Stimulated activated naive CD4-positive, alpha-beta T cell (primary cell): Measurements from ENCODE around the gene WDR33.
A peak's percentile ranks its signal among the peaks of the same experiment; 100 is the strongest.
"Not testable (repeated sequence)": the region's sequence is repeated elsewhere in the genome, so short reads cannot be mapped to it uniquely, and the experiment has no call there.

ENCODE experiments used
- DNase-seq, 6 experiments: peaks; one replicate each; lab custom pipeline; 2025; lab: John Stamatoyannopoulos, UW

The WDR33 gene

DNA sequence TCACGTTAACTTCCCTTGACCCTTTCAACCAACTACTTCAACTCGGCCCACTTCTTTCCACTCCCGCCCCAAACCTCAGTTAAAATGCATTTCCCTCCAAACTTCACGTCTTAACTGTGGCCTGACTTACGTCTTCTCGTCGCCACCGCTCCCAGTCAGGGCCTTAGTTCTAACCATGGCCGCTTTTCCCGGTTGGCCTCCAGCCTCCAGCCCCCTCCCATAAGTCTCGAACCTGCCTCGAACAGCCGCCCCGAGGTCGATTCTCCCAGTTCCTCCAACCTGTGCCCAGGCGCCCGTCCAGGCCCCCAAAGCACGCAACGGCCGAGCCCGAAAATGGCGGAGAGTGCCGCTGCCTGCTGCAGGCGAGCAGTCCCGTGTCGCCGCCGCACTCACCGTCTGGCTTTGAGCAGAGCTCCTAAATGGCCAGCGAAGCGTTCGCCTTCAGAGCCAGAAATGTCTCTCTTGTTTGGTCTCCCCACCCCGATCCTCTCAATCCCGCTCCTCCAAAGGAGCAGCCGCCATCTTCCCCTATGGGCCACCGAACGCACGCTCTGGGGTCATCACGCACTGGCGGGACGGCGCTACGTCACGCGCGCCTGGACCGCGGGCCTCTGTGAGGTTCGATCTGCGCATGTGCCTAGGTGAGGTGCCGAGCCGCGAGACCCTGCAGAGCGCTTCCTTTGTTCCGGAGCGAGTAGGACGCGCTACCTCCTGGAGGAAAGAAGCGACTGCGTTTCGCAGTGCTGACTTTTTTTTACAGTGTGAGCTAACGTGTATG lies at the start of gene WDR33:
Gene WDR33, minus strand, starts transcription at position 553 of the 778 bp plus-strand sequence. CDS start 40,190 bp downstream, outside the sequence.
- DNase-seq: peak; percentile 83 to 93 (median 92)

DNA sequence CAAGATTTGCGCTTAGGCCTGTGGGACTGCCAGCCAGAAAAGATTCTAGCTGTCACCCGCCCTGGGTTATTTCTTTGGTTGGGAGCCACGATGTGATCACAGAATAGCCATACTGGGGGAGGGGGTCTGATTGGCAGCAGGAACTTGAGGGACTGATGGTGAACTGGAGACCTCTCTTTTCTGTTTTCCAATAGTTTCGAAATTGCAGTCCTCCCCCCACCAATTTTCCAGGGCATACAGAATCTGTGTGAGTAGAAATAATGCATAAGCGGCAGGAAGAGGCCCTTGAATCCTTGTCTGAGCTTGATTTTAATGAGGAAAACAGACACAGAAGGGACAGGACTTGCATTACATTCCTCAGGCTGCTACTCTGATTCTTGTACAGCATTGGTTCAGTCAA lies 49.2 kb upstream of the WDR33 start:
- no peak for DNase-seq

GRCh38 chr2:127859712-127860085 lies 48.7 kb upstream of the WDR33 start:
- peak; percentile 41 to 79 (median 69) for DNase-seq

DNA sequence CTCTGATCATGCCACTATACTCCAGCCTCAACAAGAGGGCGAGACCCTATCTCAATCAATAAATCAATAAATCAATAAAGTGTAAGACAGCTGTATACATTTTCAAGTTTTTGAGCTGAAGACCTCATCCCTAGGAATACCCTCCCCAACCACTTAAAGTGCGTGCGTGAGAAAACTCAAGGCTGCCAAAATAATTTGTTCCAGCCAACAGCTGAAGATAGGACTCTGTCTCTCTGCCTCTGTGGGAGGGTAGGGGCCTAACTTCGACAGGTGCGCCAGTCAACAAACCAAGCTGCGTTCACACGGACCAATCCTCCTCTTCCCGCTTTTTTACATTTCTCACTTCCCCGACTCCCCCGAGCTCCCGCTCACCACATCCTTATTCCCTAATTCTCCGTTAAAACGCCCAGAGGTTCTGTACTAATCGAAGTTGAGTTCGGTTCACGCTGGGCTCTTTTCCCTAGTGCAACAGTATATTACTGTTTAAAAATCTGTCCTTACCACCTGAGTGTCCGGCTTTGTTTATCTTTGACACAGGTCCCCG lies 46.4 kb upstream of the WDR33 start:
- DNase-seq: peak in 2 of 6 experiments; percentile 33 to 50

- no peak for DNase-seq
These were observed 42.7 kb upstream of the WDR33 start for GRCh38 chr2:127853671-127854070.

- no peak for DNase-seq
These were observed 41.4 kb upstream of the WDR33 start for GRCh38 chr2:127852388-127852787.

GRCh38 chr2:127847931-127848330 lies 37.0 kb upstream of the WDR33 start:
- DNase-seq: no peak

DNA sequence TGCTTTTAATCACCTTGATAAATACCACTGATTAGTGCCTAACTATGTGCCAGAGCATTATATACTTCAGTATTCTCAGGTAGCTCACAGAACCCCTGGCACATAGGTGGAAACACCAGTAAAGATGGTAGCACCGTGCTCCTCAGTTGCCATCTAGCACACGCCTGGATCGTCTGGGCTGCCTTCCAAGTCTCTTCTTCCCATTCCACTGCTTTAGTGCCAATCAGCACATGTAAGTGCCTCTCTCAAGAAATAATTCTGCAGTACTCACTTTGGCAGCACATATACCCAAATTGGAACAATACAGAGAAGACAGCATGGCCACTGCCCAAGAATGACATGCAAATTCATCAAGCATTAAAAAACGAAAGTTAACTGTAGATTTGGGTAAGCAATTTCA lies 34.0 kb upstream of the WDR33 start:
- DNase-seq: no peak

GRCh38 chr2:127843677-127844076 lies 32.7 kb upstream of the WDR33 start:
- no peak for DNase-seq

DNA sequence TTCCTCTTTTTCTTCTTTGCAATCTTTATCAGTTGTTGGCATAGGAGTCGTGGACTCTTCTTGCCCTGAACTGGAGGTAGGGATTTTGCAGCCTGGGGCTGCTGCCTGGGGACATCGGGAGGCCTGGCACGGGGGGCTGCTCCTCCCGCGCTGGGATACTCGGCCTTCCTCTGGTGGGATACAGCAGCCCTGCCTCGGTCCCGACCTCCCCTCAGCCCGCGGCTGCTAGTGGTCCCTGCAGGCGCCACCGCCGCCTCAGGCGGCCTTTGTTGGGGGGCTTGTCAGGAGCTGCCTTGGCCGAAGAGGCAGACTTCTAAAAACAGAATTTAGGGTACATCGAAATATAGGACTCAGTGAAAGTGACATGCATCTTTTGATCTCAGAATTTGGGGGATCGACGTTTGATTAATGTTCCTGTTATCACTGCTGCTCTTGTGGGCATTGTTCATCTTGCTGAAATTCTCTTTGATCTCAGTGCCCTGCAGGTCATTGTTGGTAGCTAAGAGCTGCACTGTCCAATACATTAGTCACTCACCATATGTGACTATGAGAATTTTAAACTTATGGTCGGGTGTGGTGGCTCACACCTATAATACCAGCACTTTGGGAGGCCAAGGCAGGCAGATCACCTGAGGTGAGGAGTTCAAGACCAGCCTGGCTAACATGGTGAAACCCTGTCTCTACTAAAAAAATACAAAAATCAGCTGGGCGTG lies 30.7 kb upstream of the WDR33 start:
- DNase-seq: no peak

GRCh38 chr2:127840893-127841292 lies 29.9 kb upstream of the WDR33 start:
- DNase-seq: no peak

DNA sequence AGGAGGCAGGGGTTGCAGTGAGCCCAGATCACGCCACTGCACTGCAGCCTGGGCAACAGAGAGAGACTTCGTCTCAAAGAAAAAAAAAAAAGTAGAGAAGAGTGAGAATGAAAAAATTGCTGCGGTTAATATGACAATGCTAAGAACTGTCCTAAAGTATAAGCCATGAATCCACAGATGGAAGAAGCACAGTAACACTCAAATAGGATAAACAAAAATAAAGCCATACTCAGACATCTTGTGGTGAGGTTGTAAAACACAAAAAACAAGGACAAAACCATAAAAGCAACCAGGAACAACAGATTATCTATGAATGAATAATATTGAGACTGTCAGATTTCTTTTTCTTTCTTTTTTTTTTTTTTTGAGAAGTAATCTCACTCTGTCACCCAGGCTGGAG lies 24.0 kb upstream of the WDR33 start:
- DNase-seq: no peak

DNA sequence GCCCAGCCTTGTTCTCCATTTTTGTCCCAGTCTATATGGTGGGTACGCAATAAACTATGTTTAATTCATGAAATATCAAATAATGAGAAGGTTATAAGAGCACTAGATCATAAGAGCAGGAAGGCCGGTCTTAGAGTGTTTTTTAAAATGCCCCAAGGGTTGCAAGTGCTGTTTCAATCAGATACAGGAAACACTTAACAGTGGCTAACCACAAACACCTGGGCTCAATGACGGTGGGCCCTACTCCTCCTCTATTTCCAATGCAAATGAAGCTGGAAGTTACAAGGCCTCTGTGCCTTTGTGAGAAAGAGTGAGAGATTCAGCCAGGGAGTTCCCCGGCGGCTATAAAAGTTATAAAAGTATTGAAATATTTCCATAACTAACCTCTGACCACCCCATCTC lies 18.9 kb upstream of the WDR33 start:
- DNase-seq: peak in 4 of 6 experiments; percentile 40 to 66 (median 54)

DNA sequence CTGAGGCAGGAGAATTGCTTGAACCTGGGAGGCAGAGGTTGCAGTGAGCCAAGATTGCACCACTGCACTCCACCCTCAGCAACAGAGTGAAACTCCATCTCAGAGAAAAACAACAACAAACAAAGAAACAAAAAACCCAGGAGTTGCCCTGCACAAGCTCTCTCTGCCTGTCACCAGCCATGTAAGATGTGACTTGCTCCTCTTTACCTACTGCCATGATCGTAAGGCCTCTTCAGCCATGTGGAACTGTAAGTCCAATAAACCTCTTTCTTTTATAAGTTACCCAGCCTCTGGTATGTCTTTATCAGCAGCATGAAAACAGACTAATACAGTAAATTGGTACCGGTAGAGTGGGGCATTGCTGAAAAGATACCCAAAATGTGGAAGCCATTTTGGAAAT lies 15.7 kb upstream of the WDR33 start:
- not testable (repeated sequence) for DNase-seq

DNA sequence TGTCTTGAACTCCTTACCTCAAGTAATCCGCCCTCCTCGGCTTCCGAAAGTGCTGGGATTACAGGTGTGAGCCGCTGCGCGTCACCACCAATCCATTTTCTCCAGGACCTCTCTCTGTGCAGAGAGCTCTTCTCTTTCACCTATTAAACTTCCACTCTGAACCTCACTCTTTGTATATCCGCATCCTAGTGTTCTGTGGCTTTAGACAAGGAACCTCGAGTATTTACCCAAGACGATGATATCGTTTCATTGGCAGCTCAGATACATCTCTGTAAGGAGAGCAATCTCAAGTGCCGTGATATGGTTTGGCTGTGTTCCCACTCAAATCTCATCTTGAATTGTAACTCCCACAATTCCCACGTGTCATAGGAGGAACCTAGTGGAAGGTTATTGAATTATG lies 15.1 kb upstream of the WDR33 start:
- DNase-seq: no peak

DNA sequence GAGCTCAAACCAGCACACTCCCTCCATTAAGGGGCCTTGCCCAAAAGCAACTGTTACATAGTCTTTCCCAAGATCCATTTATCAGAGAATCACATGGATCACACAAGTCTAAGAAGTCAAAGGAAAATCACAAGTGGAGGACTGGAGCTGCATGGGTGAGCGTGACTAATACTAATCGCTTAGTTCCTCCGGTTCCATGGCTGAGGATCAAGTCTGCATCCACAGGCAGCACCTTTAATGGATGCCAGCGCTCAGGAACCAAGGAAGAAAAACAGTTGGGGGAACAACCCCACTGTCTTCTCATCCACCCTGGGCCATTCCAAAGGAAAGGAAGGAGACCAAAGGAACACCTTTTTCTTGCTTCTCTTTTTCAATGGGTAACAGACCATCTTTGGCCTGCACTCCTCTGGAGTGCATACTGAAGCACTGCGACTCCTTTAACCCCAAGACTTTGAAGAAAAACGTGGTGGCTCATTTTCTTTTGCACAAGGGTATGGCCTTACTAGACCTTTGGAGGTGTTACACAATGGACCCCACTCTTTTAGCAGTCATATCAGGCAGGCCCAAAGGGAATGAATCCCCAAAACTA lies 9.2 kb upstream of the WDR33 start:
- no peak for DNase-seq

DNA sequence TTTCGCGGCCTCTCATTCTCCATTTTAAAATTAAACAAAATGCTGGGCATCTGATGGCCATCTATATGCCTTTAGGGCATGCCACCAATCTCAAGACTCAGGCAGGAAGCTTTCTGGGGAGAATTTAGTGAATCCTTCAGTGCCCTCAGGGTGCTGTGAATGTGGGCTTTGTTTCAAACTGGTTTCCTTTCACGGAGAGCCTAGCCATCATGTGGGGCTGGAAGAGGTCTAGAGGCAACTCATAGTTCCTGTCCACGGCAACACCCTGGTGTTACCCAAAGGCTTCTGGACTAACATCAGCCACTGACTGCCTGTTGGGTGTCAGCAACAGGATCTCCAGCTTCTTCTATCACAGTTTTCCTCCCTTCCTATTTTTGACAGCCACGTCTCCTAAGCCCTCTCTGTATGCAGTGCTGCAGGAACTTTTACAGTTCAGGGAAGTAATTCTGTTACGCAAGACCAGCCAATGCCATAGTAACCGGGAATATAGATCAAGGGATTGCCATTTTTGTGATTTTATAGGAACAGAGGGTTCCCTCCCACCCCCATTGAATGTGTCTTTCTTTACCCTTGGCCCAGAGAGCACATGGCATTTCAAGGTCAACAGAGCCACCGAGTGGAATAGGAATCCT lies 7.9 kb upstream of the WDR33 start:
- no peak for DNase-seq

- no peak for DNase-seq
These were observed 7.3 kb upstream of the WDR33 start for GRCh38 chr2:127818241-127818640.

GRCh38 chr2:127814677-127815076 lies 3.7 kb upstream of the WDR33 start:
- no peak for DNase-seq

GRCh38 chr2:127812441-127812840 lies 1.5 kb upstream of the WDR33 start:
- not testable (repeated sequence) for DNase-seq

DNA sequence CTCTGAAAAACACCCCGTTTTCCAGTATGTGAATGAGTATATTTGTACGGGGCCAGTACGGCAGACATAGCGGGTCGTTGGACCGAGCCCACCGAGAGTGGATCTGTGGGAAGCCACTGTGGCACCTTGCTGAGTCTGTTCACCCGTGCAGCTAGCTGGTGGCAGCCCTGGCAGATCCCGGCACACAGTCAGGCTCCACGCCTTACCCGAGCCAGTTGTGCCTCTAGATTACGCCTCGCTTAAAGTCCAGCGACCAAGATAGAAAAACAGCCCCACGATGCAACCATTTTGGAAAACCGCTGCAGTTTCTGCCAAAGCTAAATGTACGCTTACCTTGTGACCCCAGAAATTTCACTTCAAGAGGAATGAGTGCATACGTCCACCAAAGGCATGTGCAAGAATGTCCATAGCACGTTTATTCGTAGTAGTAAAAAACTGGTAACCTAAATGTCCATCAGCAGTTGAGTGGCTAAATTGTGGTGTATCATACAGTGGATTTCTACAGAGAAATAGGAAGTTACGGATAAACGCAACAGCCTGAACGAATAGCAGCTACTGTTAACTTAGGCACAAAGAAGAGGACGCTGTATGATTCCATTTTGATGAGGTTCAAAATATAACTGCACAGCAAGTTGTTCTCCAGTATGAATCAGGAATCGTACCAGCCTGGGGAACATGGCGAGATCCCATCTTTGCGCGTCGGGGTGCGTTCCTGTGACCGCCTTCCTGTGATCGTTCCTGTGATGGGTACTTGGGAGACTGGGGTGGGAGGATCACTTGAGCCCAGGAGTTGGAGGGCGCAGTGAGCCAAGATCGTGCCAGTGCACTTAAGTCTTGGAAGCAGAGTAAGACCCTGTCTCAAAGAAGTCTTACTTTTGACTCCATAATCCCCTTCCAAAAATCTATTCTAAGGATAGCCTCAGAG lies 688 bp upstream of the WDR33 start:
- DNase-seq: no peak
